DND-41 (cell line): ENCODE data around the gene ALG1.
"Not testable (repeated sequence)": the region's sequence is repeated elsewhere in the genome, so short reads cannot be mapped to it uniquely, and the experiment has no call there.

Experiments used
- EZH2 ChIP-seq: IDR thresholded peaks from 3 replicates; pipeline ENCODE4 v1.6.1; 2012; ENCODE audit warnings: borderline replicate concordance, low read depth, mild to moderate bottlenecking, moderate library complexity, low read length, inconsistent platforms; ENCODE audit not compliant: severe bottlenecking
- TF ChIP-seq, protein P1 (sequence below): IDR thresholded peaks from 2 replicates; pipeline ENCODE4 v1.5.1; 2012; ENCODE audit warnings: borderline replicate concordance, low read length, moderate library complexity, mild to moderate bottlenecking; ENCODE audit not compliant: poor library complexity, severe bottlenecking; ENCODE audit errors: extremely low read depth

DNA sequence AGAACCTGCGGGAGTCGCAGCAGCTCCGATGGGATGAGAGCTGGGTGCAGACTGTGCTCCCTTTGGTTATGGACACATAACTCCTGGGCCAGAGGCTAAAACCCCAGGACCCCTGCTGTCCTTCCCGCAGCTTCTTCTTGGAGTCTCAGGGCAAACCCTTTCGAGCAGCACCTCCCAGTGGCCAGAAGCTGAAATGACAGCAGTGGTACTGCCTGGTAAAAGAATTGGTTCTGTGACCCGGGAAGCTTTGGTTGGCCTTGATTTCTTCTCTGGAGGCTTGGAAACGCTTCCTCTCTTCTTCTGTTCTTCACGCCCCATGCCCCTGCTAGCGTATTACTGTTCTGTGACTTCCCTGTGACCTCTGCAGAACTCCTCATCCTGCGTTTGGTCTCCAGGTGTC is 13.2 kb downstream of the ALG1 start:
- TF ChIP-seq, protein P1, sequence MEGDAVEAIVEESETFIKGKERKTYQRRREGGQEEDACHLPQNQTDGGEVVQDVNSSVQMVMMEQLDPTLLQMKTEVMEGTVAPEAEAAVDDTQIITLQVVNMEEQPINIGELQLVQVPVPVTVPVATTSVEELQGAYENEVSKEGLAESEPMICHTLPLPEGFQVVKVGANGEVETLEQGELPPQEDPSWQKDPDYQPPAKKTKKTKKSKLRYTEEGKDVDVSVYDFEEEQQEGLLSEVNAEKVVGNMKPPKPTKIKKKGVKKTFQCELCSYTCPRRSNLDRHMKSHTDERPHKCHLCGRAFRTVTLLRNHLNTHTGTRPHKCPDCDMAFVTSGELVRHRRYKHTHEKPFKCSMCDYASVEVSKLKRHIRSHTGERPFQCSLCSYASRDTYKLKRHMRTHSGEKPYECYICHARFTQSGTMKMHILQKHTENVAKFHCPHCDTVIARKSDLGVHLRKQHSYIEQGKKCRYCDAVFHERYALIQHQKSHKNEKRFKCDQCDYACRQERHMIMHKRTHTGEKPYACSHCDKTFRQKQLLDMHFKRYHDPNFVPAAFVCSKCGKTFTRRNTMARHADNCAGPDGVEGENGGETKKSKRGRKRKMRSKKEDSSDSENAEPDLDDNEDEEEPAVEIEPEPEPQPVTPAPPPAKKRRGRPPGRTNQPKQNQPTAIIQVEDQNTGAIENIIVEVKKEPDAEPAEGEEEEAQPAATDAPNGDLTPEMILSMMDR, result peak; percentile 65
- not testable (repeated sequence) for TF ChIP-seq EZH2
